B cell (primary cell): ENCODE data around the gene ACO2. TPM values are rescaled to one million over a fixed set of nuclear protein-coding genes. Genes with fewer than 3 reads are reported as not detected.
A peak's percentile ranks its signal among the peaks of the same experiment; 100 is the strongest.

Experiments
- ATAC-seq: fragments of 200-7000 bp; cut with Tn5 transposase; one replicate; pipeline ENCODE4 v1.10.0; 2021; ENCODE audit warnings: low read depth, mild to moderate bottlenecking, moderate number of reproducible peaks, moderate library complexity
- CTCF ChIA-PET: fragments of 350-600 bp; sonication (Branson Sonifier 250); formaldehyde crosslinking; loops from one replicate; lab custom pipeline; 2021; ENCODE audit warnings: antibody characterized with exemption, inconsistent platforms; lab: Charles Lee
- POLR2A ChIA-PET: fragments of 350-600 bp; sonication (Branson Sonifier 250); formaldehyde crosslinking; loops from one replicate; lab custom pipeline; 2021; ENCODE audit warnings: antibody characterized with exemption; lab: Charles Lee
- DNase-seq: peaks from one replicate; pipeline ENCODE4 v3.0.0; 2013
- H2AFZ ChIP-seq: 2 replicates; pipeline ENCODE4 v1.6.1; 2012; ENCODE audit warnings: mild to moderate bottlenecking, low read depth, low read length; ENCODE audit not compliant: insufficient read depth, poor library complexity, severe bottlenecking
- H3K27ac ChIP-seq, 2 donors: 1 replicate in 1 of 2; 2 replicates in 1 of 2; pipeline ENCODE4 v1.5.1; 2012 to 2013; ENCODE audit warnings: low read length in 2 of 2, mild to moderate bottlenecking in 2 of 2, moderate library complexity in 1 of 2
- H3K27me3 ChIP-seq, 4 experiments: fragments of 200-600 bp in 1 of 4; sonication (generic) in 1 of 4; replicated peaks in 1 of 4; 1 replicate in 2 of 4; 2 replicates in 2 of 4; pipeline versions ENCODE4 v1.6.1 to v1.7.0; 2013 to 2016; ENCODE audit warnings: low read length in 3 of 4, mild to moderate bottlenecking in 2 of 4, mixed read lengths in 1 of 4, moderate library complexity in 1 of 4; ENCODE audit not compliant: insufficient read depth in 4 of 4, control insufficient read depth in 3 of 4; ENCODE audit errors: control extremely low read depth in 1 of 4
- H3K36me3 ChIP-seq, 2 experiments: replicated peaks in 1 of 2; 1 replicate in 1 of 2; 2 replicates in 1 of 2; pipeline versions ENCODE4 v1.6.1 to v1.7.1; 2013; ENCODE audit warnings: low read length in 1 of 2; ENCODE audit not compliant: insufficient read depth in 2 of 2, control insufficient read depth in 1 of 2; ENCODE audit errors: control extremely low read depth in 1 of 2, extremely low read depth in 1 of 2
- H3K4me1 ChIP-seq, 2 donors: fragments of 200-600 bp in 1 of 2; sonication (generic) in 1 of 2; 1 replicate in 1 of 2; 2 replicates in 1 of 2; pipeline versions ENCODE4 v1.5.1 to v1.6.1; 2013 to 2017; ENCODE audit warnings: low read length in 2 of 2; ENCODE audit not compliant: control insufficient read depth in 2 of 2, insufficient read depth in 2 of 2
- H3K4me2 ChIP-seq: replicated peaks from 2 replicates; pipeline ENCODE3; 2012; ENCODE audit warnings: mild to moderate bottlenecking, low read depth, low read length; ENCODE audit not compliant: poor library complexity, severe bottlenecking
- H3K4me3 ChIP-seq, 5 experiments: fragments of 200-600 bp in 1 of 5; sonication (generic) in 1 of 5; 1 replicate in 3 of 5; 2 replicates in 2 of 5; pipeline versions ENCODE4 v1.5.1 to v1.7.0; 2011 to 2016; ENCODE audit warnings: low read length in 4 of 5, mild to moderate bottlenecking in 4 of 5, low read depth in 2 of 5, control low read depth in 1 of 5, moderate library complexity in 1 of 5; ENCODE audit not compliant: insufficient read depth in 1 of 5; ENCODE audit errors: control extremely low read depth in 1 of 5, extremely low read depth in 1 of 5
- H3K79me2 ChIP-seq: fragments of 200-600 bp; sonication (generic); one replicate; pipeline ENCODE4 v1.6.0; 2016; ENCODE audit warnings: low read length; ENCODE audit not compliant: control insufficient read depth, insufficient read depth
- H3K9ac ChIP-seq: fragments of 200-600 bp; sonication (generic); 2 replicates; pipeline ENCODE4 v1.6.1; 2017; ENCODE audit warnings: mild to moderate bottlenecking, low read length, moderate library complexity
- H3K9me3 ChIP-seq, 3 donors: one replicate each; pipeline versions ENCODE4 v1.6.1 to v1.7.1; 2013; ENCODE audit warnings: low read length in 2 of 3; ENCODE audit not compliant: control insufficient read depth in 2 of 3, insufficient read depth in 1 of 3; ENCODE audit errors: control extremely low read depth in 1 of 3
- H4K20me1 ChIP-seq: 2 replicates; pipeline ENCODE4 v1.6.0; 2012; ENCODE audit warnings: mild to moderate bottlenecking, low read length; ENCODE audit not compliant: insufficient read depth, control insufficient read depth, poor library complexity, severe bottlenecking
- H3K27ac Mint-ChIP-seq: one replicate; pipeline ENCODE4 v1.8.0; 2021; ENCODE audit warnings: mixed read lengths
- H3K27me3 Mint-ChIP-seq: one replicate; pipeline ENCODE4 v1.8.0; 2021; ENCODE audit warnings: mixed read lengths
- H3K4me1 Mint-ChIP-seq: one replicate; pipeline ENCODE4 v1.8.0; 2021; ENCODE audit warnings: mixed read lengths
- H3K4me3 Mint-ChIP-seq: one replicate; pipeline ENCODE4 v1.8.0; 2021; ENCODE audit warnings: mixed read lengths
- H3K9me3 Mint-ChIP-seq: one replicate; pipeline ENCODE4 v1.8.0; 2022; ENCODE audit warnings: mixed read lengths; ENCODE audit not compliant: insufficient read depth
- EZH2 ChIP-seq: IDR thresholded peaks from 2 replicates; pipeline ENCODE4 v1.6.1; 2012; ENCODE audit warnings: borderline replicate concordance, low read depth, mild to moderate bottlenecking, moderate library complexity, low read length; ENCODE audit not compliant: insufficient read depth, poor library complexity, severe bottlenecking
- WGBS: methylation state at CpG from one replicate; pipeline ENCODE4 v1.1.5; 2013; ENCODE audit warnings: missing lambda C conversion rate; ENCODE audit not compliant: insufficient coverage; 5-methylcytosine and 5-hydroxymethylcytosine counted together
- intact Hi-C: fragments of 100-400 bp; cut with micrococcal nuclease; formaldehyde crosslinking; loops from one replicate; pipeline ENCODE4 v1.10.0; 2022
- polyA plus RNA-seq: library from polyadenylated mRNA; depleted of rRNA; stranded (reverse); fragments of >200 nt; gene quantifications from 2 replicates; pipeline ENCODE4 v1.2.3, GENCODE V29; 2012
- total RNA-seq, 2 donors: library from RNA; stranded (reverse); fragments of 120-200 nt in 1 of 2; gene quantifications; 1 replicate in 1 of 2; 2 replicates in 1 of 2; pipeline versions ENCODE4 v1.2.3 to v1.2.4, GENCODE V29; 2013 to 2022
- TF ChIP-seq, protein P1 (sequence below): fragments of 200-600 bp; IDR thresholded peaks from one replicate; pipeline ENCODE4 v1.8.0; 2022; ENCODE audit warnings: antibody characterized with exemption, mild to moderate bottlenecking

Gene ACO2
- total and polyA plus RNA-seq, 2 donors (not counting 1 experiment from before 2014, with no cell fraction given), result 91.5 to 91.7 TPM

DNA sequence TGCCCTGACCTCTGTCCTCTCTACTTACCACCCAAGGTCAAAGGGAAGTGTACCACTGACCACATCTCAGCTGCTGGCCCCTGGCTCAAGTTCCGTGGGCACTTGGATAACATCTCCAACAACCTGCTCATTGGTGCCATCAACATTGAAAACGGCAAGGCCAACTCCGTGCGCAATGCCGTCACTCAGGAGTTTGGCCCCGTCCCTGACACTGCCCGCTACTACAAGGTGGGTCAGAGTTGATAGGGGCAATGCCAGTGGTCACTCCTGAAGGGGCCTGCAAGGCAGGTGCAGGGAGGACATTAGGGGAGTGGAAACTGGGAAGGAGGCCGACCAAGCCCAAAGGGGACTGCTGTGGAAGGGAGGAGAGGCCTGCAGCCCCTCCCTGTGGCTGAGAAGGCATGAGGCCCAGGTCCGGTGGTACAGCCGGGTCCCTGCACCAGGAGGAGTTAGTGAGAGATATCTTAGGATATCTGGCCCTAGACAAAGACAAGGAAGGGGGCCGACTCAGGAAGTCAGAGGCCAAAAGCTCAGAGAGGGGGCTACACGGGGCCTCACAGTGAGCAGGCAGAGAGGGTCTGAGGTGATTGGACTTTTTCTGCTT, 57.4 kb downstream of the ACO2 start:
- Mint-ChIP-seq H3K4me1 (peaks cover 15% of the 10 kb centered on the region), H3K27me3 (no peaks in the 10 kb centered on the region), H3K27ac (peak overlapping the region; percentile 74), H3K4me3 (no peak overlapping the region), H3K9me3 (no peaks in the 10 kb centered on the region)
- intact Hi-C loops, result loop anchor here (1.0 kb wide), 1 partner anchor 123 kb away; no protein-coding TSS in a partner anchor
- DNase-seq, result no peak
- WGBS, result 81% methylated on average over 11 of the region's 12 CpGs
- Histone ChIP-seq H2AFZ (no peak overlapping the region), H3K79me2 (no peaks in the 10 kb centered on the region), H3K9me3 (no peaks in the 10 kb centered on the region), H3K27me3 (no peaks in the 10 kb centered on the region), H3K4me1 (peaks cover 7 to 12% of the 10 kb centered on the region in 2 donors), H3K4me3 (no peak overlapping the region), H3K9ac (no peak overlapping the region), H3K36me3 (peaks cover 0 to 74% of the 10 kb centered on the region in 2 experiments), H3K4me2 (no peak overlapping the region), H4K20me1 (peaks cover 26% of the 10 kb centered on the region), H3K27ac (peak overlapping the region; percentile 16 to 33)
- CTCF ChIA-PET, result interaction anchor here (0.7 to 13.2 kb wide), 25 partner anchors 9 to 604 kb away, joined by 3 to 228 read pairs (median 4); partner anchors contain the start of genes ACO2, DESI1, PHF5A and PMM1
- TF ChIP-seq, protein P1, sequence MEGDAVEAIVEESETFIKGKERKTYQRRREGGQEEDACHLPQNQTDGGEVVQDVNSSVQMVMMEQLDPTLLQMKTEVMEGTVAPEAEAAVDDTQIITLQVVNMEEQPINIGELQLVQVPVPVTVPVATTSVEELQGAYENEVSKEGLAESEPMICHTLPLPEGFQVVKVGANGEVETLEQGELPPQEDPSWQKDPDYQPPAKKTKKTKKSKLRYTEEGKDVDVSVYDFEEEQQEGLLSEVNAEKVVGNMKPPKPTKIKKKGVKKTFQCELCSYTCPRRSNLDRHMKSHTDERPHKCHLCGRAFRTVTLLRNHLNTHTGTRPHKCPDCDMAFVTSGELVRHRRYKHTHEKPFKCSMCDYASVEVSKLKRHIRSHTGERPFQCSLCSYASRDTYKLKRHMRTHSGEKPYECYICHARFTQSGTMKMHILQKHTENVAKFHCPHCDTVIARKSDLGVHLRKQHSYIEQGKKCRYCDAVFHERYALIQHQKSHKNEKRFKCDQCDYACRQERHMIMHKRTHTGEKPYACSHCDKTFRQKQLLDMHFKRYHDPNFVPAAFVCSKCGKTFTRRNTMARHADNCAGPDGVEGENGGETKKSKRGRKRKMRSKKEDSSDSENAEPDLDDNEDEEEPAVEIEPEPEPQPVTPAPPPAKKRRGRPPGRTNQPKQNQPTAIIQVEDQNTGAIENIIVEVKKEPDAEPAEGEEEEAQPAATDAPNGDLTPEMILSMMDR, result no peak
- TF ChIP-seq EZH2, result no peak
- POLR2A ChIA-PET, result interaction anchor here (1.9 kb wide), 1 partner anchor 145 kb away, joined by 6 read pairs; the partner anchor contains the start of gene TEF
- ATAC-seq, result no peak
